SH-SY5Y (cell line): ENCODE measurements around the gene GCK.

Experiments used
- GATA2 ChIP-seq: IDR thresholded peaks from 2 replicates; pipeline ENCODE4 v1.6.1; 2011; ENCODE audit warnings: mild to moderate bottlenecking, low read depth, low read length
- GATA3 ChIP-seq: IDR thresholded peaks from 2 replicates; pipeline ENCODE4 v1.6.1; 2011; ENCODE audit warnings: low read depth, mild to moderate bottlenecking, low read length, moderate library complexity

- TF ChIP-seq GATA2 = no peak
- TF ChIP-seq GATA3 = no peak
Measured at GRCh38 chr7:44097064-44097932, 91.9 kb downstream of the GCK start.
